Caco-2 (cell line): ENCODE data around the gene MEPE. TPM values are rescaled to one million over a fixed set of nuclear protein-coding genes. Genes with fewer than 3 reads are reported as not detected.

Experiments used
- BruUV-seq: library from RNA; stranded (reverse); fragments of 400-500 nt; replicated peaks from 2 replicates; lab custom pipeline; 2021; lab: Mats Ljungman, UMichigan
- CTCF ChIA-PET: fragments of 300-600 bp; sonication (Branson Sonifier 250); formaldehyde crosslinking; loops from one replicate; lab custom pipeline; 2022; ENCODE audit warnings: antibody characterized with exemption; lab: Charles Lee
- POLR2A ChIA-PET: fragments of 300-600 bp; sonication (Branson Sonifier 250); formaldehyde crosslinking; loops from one replicate; lab custom pipeline; 2022; ENCODE audit warnings: antibody characterized with exemption; lab: Charles Lee
- DNase-seq, 2 experiments: peaks; one replicate each; pipeline versions ENCODE4 v3.0.0 to v3.0.0-alpha.2; 2020 to 2022
- H3K27me3 ChIP-seq: replicated peaks from 2 replicates; pipeline ENCODE4 v1.6.0; 2011; ENCODE audit warnings: low read length; ENCODE audit not compliant: control insufficient read depth, insufficient read depth
- H3K36me3 ChIP-seq: 2 replicates; pipeline ENCODE4 v1.5.1; 2011; ENCODE audit warnings: low read length; ENCODE audit not compliant: control insufficient read depth, insufficient read depth
- H3K4me1 ChIP-seq: fragments of 250-450 bp; sonication (Bioruptor Pico); 2 replicates; pipeline ENCODE4 v1.5.1; 2020; ENCODE audit warnings: mild to moderate bottlenecking
- H3K4me3 ChIP-seq: 2 replicates; pipeline ENCODE4 v1.5.1; 2011; ENCODE audit warnings: low read depth, mild to moderate bottlenecking, control low read depth, low read length
- H3K9me3 ChIP-seq: fragments of 250-450 bp; sonication (Bioruptor Pico); 2 replicates; pipeline ENCODE4 v1.5.1; 2020; ENCODE audit warnings: mild to moderate bottlenecking, moderate library complexity
- H3K27ac Mint-ChIP-seq: one replicate; pipeline ENCODE4 v1.8.0; 2022; ENCODE audit warnings: mixed read lengths; ENCODE audit not compliant: unreplicated experiment
- H3K27me3 Mint-ChIP-seq: one replicate; pipeline ENCODE4 v1.8.0; 2022; ENCODE audit warnings: mixed read lengths; ENCODE audit not compliant: insufficient read depth, unreplicated experiment
- H3K36me3 Mint-ChIP-seq: one replicate; pipeline ENCODE4 v1.8.0; 2022; ENCODE audit warnings: mild to moderate bottlenecking, mixed read lengths; ENCODE audit not compliant: insufficient read depth, unreplicated experiment
- H3K4me1 Mint-ChIP-seq: one replicate; pipeline ENCODE4 v1.8.0; 2022; ENCODE audit warnings: low read depth, mixed read lengths; ENCODE audit not compliant: unreplicated experiment
- H3K4me3 Mint-ChIP-seq: one replicate; pipeline ENCODE4 v1.8.0; 2022; ENCODE audit warnings: mild to moderate bottlenecking, moderate library complexity, mixed read lengths; ENCODE audit not compliant: unreplicated experiment
- H3K9me3 Mint-ChIP-seq: one replicate; pipeline ENCODE4 v1.8.0; 2022; ENCODE audit warnings: mixed read lengths; ENCODE audit not compliant: unreplicated experiment
- intact Hi-C: fragments of 100-400 bp; cut with micrococcal nuclease; formaldehyde crosslinking; loops from one replicate; pipeline ENCODE4 v1.10.0; 2022; ENCODE audit not compliant: unreplicated experiment
- total RNA-seq: library from RNA; stranded (reverse); gene quantifications from 2 replicates; pipeline ENCODE4 v1.2.3, GENCODE V29; 2022
- TF ChIP-seq, protein P1 (sequence below), 2 experiments: fragments of 200-600 bp in 1 of 2; IDR thresholded peaks; 1 replicate in 1 of 2; 2 replicates in 1 of 2; pipeline versions ENCODE4 v1.5.1 to v1.8.0; 2011 to 2022; ENCODE audit warnings: antibody characterized with exemption in 1 of 2, control low read depth in 1 of 2, inconsistent platforms in 1 of 2, low read depth in 1 of 2, low read length in 1 of 2, mild to moderate bottlenecking in 1 of 2, moderate library complexity in 1 of 2; ENCODE audit not compliant: insufficient read depth in 1 of 2, severe bottlenecking in 1 of 2, unreplicated experiment in 1 of 2

MEPE gene
- total RNA-seq, 1 experiment from 2014 or later, result not detected

DNA sequence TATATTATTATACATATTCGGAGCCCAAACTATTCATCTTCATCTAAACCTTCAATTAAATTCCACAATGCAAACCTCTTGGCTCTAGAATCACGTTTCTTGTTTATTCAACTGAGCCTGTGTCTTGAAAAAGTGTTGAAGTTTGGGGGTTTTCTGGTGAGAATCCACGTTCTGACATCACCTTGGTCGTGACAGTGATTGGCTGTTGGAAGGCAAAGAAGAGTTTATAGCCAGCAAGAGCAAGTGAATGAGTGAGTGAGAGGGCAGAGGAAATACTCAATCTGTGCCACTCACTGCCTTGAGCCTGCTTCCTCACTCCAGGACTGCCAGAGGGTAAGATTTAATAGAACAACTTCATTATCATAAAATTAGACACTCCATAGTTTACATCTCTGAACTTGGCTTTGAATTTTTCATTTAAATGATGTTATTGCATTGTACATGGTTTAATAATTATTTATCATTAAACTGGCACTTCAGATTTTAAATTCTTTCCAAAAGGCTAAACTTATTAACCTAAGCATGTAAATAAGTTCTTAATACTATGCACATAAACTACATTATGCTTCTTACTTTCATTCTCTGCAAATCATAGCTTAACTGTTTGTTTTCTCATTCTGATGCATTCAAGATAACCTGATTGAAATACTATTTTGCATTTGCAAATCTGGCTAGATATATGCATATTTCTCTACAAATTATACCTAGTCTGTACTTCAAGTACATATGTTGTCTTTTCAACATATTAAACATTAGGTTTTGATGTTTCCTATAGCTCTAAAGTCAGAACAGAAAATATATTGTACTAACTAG, 33.3 kb upstream of the MEPE start, which contains the start of gene IBSP:
Gene IBSP (plus strand): TSS at position 254 of the 813 bp plus-strand sequence. CDS start 2,808 bp downstream, outside the sequence.
- no peak for DNase-seq
- POLR2A ChIA-PET, result no interaction called here
- Histone ChIP-seq H3K27me3 (no peaks in the 10 kb centered on the region), H3K4me3 (no peak within 1 kb of the TSS), H3K9me3 (no peaks in the 10 kb centered on the region), H3K4me1 (no peaks in the 10 kb centered on the region), H3K36me3 (no peaks in the 10 kb centered on the region)
- H3K4me3 Mint-ChIP-seq, result no peak within 1 kb of the TSS
- H3K4me1 Mint-ChIP-seq, result no peaks in the 10 kb centered on the region
- TF ChIP-seq, protein P1, sequence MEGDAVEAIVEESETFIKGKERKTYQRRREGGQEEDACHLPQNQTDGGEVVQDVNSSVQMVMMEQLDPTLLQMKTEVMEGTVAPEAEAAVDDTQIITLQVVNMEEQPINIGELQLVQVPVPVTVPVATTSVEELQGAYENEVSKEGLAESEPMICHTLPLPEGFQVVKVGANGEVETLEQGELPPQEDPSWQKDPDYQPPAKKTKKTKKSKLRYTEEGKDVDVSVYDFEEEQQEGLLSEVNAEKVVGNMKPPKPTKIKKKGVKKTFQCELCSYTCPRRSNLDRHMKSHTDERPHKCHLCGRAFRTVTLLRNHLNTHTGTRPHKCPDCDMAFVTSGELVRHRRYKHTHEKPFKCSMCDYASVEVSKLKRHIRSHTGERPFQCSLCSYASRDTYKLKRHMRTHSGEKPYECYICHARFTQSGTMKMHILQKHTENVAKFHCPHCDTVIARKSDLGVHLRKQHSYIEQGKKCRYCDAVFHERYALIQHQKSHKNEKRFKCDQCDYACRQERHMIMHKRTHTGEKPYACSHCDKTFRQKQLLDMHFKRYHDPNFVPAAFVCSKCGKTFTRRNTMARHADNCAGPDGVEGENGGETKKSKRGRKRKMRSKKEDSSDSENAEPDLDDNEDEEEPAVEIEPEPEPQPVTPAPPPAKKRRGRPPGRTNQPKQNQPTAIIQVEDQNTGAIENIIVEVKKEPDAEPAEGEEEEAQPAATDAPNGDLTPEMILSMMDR (IDR thresholded peaks at IDR 0.05; ENCODE audit: insufficient read depth in 1 of 2, low read depth in 1 of 2, low read length in 1 of 2, severe bottlenecking in 1 of 2, unreplicated experiment in 1 of 2), result no peak
- H3K27ac Mint-ChIP-seq, result no peak within 1 kb of the TSS
- peaks cover 5% of the 10 kb centered on the region for H3K27me3 Mint-ChIP-seq
- intact Hi-C loops, result no loop called here
- BruUV-seq, result no TSS peak
- CTCF ChIA-PET, result no interaction called here
- no peaks in the 10 kb centered on the region for H3K9me3 Mint-ChIP-seq
- no peaks in the 10 kb centered on the region for H3K36me3 Mint-ChIP-seq

DNA sequence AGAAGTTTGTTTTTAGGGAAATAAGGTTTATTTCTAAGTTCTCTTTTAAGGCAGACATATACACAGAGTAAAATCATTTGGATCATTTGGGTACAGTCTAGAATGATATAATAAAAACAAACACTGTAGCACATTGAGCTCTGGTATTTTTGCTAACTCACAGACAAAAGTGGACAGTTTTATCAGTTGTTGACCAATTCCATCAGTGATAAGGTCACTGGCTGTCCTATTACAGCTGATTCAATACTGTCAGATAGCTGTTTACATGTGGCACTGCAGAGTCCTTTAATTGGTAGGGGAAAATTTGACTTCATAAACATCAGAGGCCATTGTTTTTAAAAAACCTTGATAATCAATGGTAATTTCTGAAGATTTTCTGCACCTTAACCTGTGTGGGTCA, 29.9 kb upstream of the MEPE start:
- TF ChIP-seq, protein P1 (IDR thresholded peaks at IDR 0.05; ENCODE audit: insufficient read depth in 1 of 2, low read depth in 1 of 2, low read length in 1 of 2, severe bottlenecking in 1 of 2, unreplicated experiment in 1 of 2), result no peak
- Mint-ChIP-seq H3K4me1 (no peaks in the 10 kb centered on the region), H3K36me3 (no peaks in the 10 kb centered on the region), H3K9me3 (no peaks in the 10 kb centered on the region), H3K4me3 (no peak overlapping the region), H3K27me3 (peaks cover 3% of the 10 kb centered on the region), H3K27ac (no peak overlapping the region)
- BruUV-seq, result no TSS peak
- Histone ChIP-seq H3K36me3 (no peaks in the 10 kb centered on the region), H3K4me3 (no peak overlapping the region), H3K27me3 (no peaks in the 10 kb centered on the region), H3K4me1 (no peaks in the 10 kb centered on the region), H3K9me3 (no peaks in the 10 kb centered on the region)
- no peak for DNase-seq
- intact Hi-C loops, result no loop called here
- POLR2A ChIA-PET, result no interaction called here
- CTCF ChIA-PET, result no interaction called here

DNA sequence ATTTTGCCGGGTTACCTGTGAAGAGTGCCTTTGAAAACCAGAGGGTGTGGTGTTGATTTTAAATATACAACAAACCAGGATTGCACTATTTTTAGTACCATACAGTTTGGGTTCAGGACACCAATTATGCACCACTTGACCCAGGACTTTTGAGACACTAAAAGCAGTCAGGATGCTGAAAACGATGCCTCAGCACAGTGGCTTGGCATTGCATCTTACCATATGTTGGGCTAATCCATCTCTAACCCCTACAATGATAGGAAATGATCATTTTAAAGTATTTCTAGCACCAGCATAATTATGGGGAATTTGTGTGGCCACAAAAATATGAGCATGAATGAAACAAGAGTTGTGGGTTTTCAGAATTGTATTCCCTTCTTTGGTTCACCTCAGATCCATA, 29.3 kb upstream of the MEPE start:
- no peak overlapping the region for H3K4me3 Mint-ChIP-seq
- BruUV-seq, result no TSS peak
- peaks cover 3% of the 10 kb centered on the region for H3K27me3 Mint-ChIP-seq
- H3K9me3 Mint-ChIP-seq, result no peaks in the 10 kb centered on the region
- Histone ChIP-seq H3K4me1 (no peaks in the 10 kb centered on the region), H3K36me3 (no peaks in the 10 kb centered on the region), H3K9me3 (no peaks in the 10 kb centered on the region), H3K27me3 (no peaks in the 10 kb centered on the region), H3K4me3 (no peak overlapping the region)
- ChIA-PET CTCF (no interaction called here), POLR2A (no interaction called here)
- TF ChIP-seq, protein P1 (IDR thresholded peaks at IDR 0.05; ENCODE audit: insufficient read depth in 1 of 2, low read depth in 1 of 2, low read length in 1 of 2, severe bottlenecking in 1 of 2, unreplicated experiment in 1 of 2), result no peak
- H3K27ac Mint-ChIP-seq, result no peak overlapping the region
- intact Hi-C loops, result no loop called here
- no peaks in the 10 kb centered on the region for H3K36me3 Mint-ChIP-seq
- no peak for DNase-seq
- no peaks in the 10 kb centered on the region for H3K4me1 Mint-ChIP-seq
